H9 (cell line): ENCODE data around the gene EAF1. TPM values are rescaled to one million over a fixed set of nuclear protein-coding genes. Genes with fewer than 3 reads are reported as not detected.

Source experiments
- DNase-seq: peaks from one replicate; pipeline ENCODE4 v3.0.0-alpha.2; 2017
- H2AFZ ChIP-seq: one replicate; pipeline ENCODE4 v1.6.1; 2013; ENCODE audit warnings: mild to moderate bottlenecking, low read length, control low read depth, moderate library complexity
- H2AK5ac ChIP-seq: 2 replicates; pipeline ENCODE4 v1.6.1; 2013; ENCODE audit warnings: low read length, control low read depth, mixed read lengths; ENCODE audit not compliant: insufficient read length
- H2BK120ac ChIP-seq: one replicate; pipeline ENCODE4 v1.6.1; 2013; ENCODE audit warnings: low read depth, mild to moderate bottlenecking, low read length, control low read depth, inconsistent platforms; ENCODE audit not compliant: poor library complexity, severe bottlenecking
- H2BK12ac ChIP-seq: 2 replicates; pipeline ENCODE4 v1.6.1; 2013; ENCODE audit warnings: low read length, control low read depth, mixed read lengths, low read depth; ENCODE audit not compliant: insufficient read length
- H2BK15ac ChIP-seq: 2 replicates; pipeline ENCODE4 v1.6.1; 2013; ENCODE audit warnings: low read depth, low read length, control low read depth
- H2BK20ac ChIP-seq: one replicate; pipeline ENCODE4 v1.6.1; 2013; ENCODE audit warnings: low read depth, mild to moderate bottlenecking, low read length, control low read depth, inconsistent platforms; ENCODE audit not compliant: poor library complexity, severe bottlenecking
- H2BK5ac ChIP-seq: 2 replicates; pipeline ENCODE4 v1.6.1; 2013; ENCODE audit warnings: low read length, control low read depth, mixed read lengths; ENCODE audit not compliant: insufficient read length
- H3K14ac ChIP-seq: 2 replicates; pipeline ENCODE4 v1.6.1; 2013; ENCODE audit warnings: low read length, control low read depth; ENCODE audit not compliant: insufficient read depth
- H3K18ac ChIP-seq: 2 replicates; pipeline ENCODE4 v1.6.1; 2013; ENCODE audit warnings: low read depth, mild to moderate bottlenecking, mixed read lengths, low read length, control low read depth; ENCODE audit not compliant: insufficient read length
- H3K23ac ChIP-seq: 2 replicates; pipeline ENCODE4 v1.6.1; 2013; ENCODE audit warnings: low read length, control low read depth, mixed read lengths, low read depth; ENCODE audit not compliant: insufficient read length
- H3K23me2 ChIP-seq: 2 replicates; pipeline ENCODE4 v1.6.1; 2013; ENCODE audit warnings: low read depth, mild to moderate bottlenecking, mixed read lengths, low read length, control low read depth; ENCODE audit not compliant: insufficient read length, poor library complexity, severe bottlenecking
- H3K27ac ChIP-seq: 2 replicates; pipeline ENCODE4 v1.5.1; 2013; ENCODE audit warnings: low read length, control low read depth, mixed read lengths, low read depth; ENCODE audit not compliant: insufficient read length
- H3K27me3 ChIP-seq: 2 replicates; pipeline ENCODE4 v1.6.1; 2013; ENCODE audit warnings: low read length, control low read depth, inconsistent platforms; ENCODE audit not compliant: insufficient read depth
- H3K4ac ChIP-seq: 2 replicates; pipeline ENCODE4 v1.6.1; 2013; ENCODE audit warnings: low read depth, mild to moderate bottlenecking, control low read depth, inconsistent platforms, low read length, moderate library complexity
- H3K4me1 ChIP-seq: 2 replicates; pipeline ENCODE4 v1.6.1; 2013; ENCODE audit warnings: low read length, control low read depth, inconsistent platforms; ENCODE audit not compliant: insufficient read depth
- H3K4me2 ChIP-seq: 2 replicates; pipeline ENCODE4 v1.6.1; 2013; ENCODE audit warnings: low read length, control low read depth, mixed read lengths; ENCODE audit not compliant: insufficient read length, insufficient read depth
- H3K56ac ChIP-seq: 2 replicates; pipeline ENCODE4 v1.6.1; 2013; ENCODE audit warnings: low read depth, mild to moderate bottlenecking, mixed read lengths, low read length, control low read depth; ENCODE audit not compliant: insufficient read length
- H3K79me1 ChIP-seq: 2 replicates; pipeline ENCODE4 v1.6.1; 2013; ENCODE audit warnings: low read depth, mild to moderate bottlenecking, moderate library complexity, low read length, control low read depth, inconsistent platforms; ENCODE audit not compliant: insufficient read depth, poor library complexity, severe bottlenecking
- H3K79me2 ChIP-seq: 2 replicates; pipeline ENCODE4 v1.6.1; 2013; ENCODE audit warnings: low read length, control low read depth, inconsistent platforms; ENCODE audit not compliant: insufficient read depth
- H3K9ac ChIP-seq: 2 replicates; pipeline ENCODE4 v1.6.1; 2013; ENCODE audit warnings: low read length, control low read depth, mixed read lengths; ENCODE audit not compliant: insufficient read length; ENCODE audit errors: extremely low read depth
- H3K9me3 ChIP-seq: one replicate; pipeline ENCODE4 v1.6.1; 2013; ENCODE audit warnings: low read depth, low read length, inconsistent platforms; ENCODE audit not compliant: control insufficient read depth
- H3T11ph ChIP-seq: one replicate; pipeline ENCODE4 v1.6.1; 2013; ENCODE audit warnings: mild to moderate bottlenecking, low read length, control low read depth, inconsistent platforms
- H4K20me1 ChIP-seq: one replicate; pipeline ENCODE4 v1.6.1; 2013; ENCODE audit not compliant: control insufficient read depth, insufficient read length, insufficient read depth
- H4K5ac ChIP-seq: 2 replicates; pipeline ENCODE4 v1.6.1; 2013; ENCODE audit warnings: low read depth, mild to moderate bottlenecking, mixed read lengths, low read length, control low read depth; ENCODE audit not compliant: insufficient read length
- H4K8ac ChIP-seq: replicated peaks from 2 replicates; pipeline ENCODE4 v1.6.1; 2013; ENCODE audit warnings: low read length, control low read depth, mixed read lengths, low read depth; ENCODE audit not compliant: insufficient read length
- H4K91ac ChIP-seq: 2 replicates; pipeline ENCODE4 v1.6.1; 2013; ENCODE audit warnings: low read depth, mild to moderate bottlenecking, moderate library complexity, mixed read lengths, low read length, control low read depth; ENCODE audit not compliant: insufficient read length
- H3K27ac Mint-ChIP-seq, 3 experiments: 2 replicates in 2 of 3; 3 replicates in 1 of 3; pipeline ENCODE4 v1.8.0; 2020 to 2021; ENCODE audit warnings: mixed read lengths in 3 of 3, mild to moderate bottlenecking in 1 of 3, moderate library complexity in 1 of 3
- H3K27me3 Mint-ChIP-seq: 2 replicates; pipeline ENCODE4 v1.8.0; 2021; ENCODE audit warnings: low read depth, mild to moderate bottlenecking, moderate library complexity, mixed read lengths
- H3K36me3 Mint-ChIP-seq, 3 experiments: 2 replicates in 2 of 3; 3 replicates in 1 of 3; pipeline ENCODE4 v1.8.0; 2020 to 2021; ENCODE audit warnings: low read depth in 3 of 3, mixed read lengths in 3 of 3; ENCODE audit not compliant: insufficient read depth in 1 of 3
- H3K4me1 Mint-ChIP-seq, 2 experiments: 2 replicates each; pipeline ENCODE4 v1.8.0; 2020; ENCODE audit warnings: mixed read lengths in 2 of 2
- H3K4me3 Mint-ChIP-seq, 2 experiments: 2 replicates in 1 of 2; 3 replicates in 1 of 2; pipeline ENCODE4 v1.8.0; 2020 to 2021; ENCODE audit warnings: mild to moderate bottlenecking in 2 of 2, mixed read lengths in 2 of 2, moderate library complexity in 1 of 2
- H3K9me3 Mint-ChIP-seq, 2 experiments: 2 replicates in 1 of 2; 3 replicates in 1 of 2; pipeline ENCODE4 v1.8.0; 2020; ENCODE audit warnings: mild to moderate bottlenecking in 2 of 2, mixed read lengths in 2 of 2, moderate library complexity in 1 of 2
- CTCF ChIP-seq: fragments of 200-600 bp; sonication (generic); conservative IDR thresholded peaks from 3 replicates; pipeline ENCODE4 v1.8.0; 2021; ENCODE audit warnings: antibody characterized with exemption, mild to moderate bottlenecking
- WGBS: extraction: QIAGEN DNeasy Blood & Tissue Kit; methylation state at CpG from one replicate; pipeline ENCODE4 v1.1.7; 2013; ENCODE audit warnings: missing lambda C conversion rate, low lambda C conversion rate, mixed read lengths; ENCODE audit not compliant: insufficient read length; ENCODE audit errors: extremely low coverage; 5-methylcytosine and 5-hydroxymethylcytosine counted together
- total RNA-seq: library from RNA; stranded (reverse); gene quantifications from 2 replicates; pipeline ENCODE4 v1.2.1, GENCODE V29; 2021

The EAF1 gene
- total RNA-seq, 1 experiment from 2014 or later: 34.3 TPM

- Histone ChIP-seq H3K9ac (no peak overlapping the region), H3T11ph (no peak overlapping the region), H2AK5ac (no peak overlapping the region), H3K14ac (no peak overlapping the region), H2BK120ac (no peak overlapping the region), H2AFZ (no peak overlapping the region), H3K27ac (no peak overlapping the region), H3K9me3 (no peaks in the 10 kb centered on the region), H2BK12ac (no peak overlapping the region), H3K4me2 (no peak overlapping the region), H4K8ac (no peak overlapping the region), H3K27me3 (no peaks in the 10 kb centered on the region), H2BK20ac (no peak overlapping the region), H3K79me1 (no peaks in the 10 kb centered on the region), H4K91ac (no peak overlapping the region), H3K23me2 (no peaks in the 10 kb centered on the region), H3K56ac (no peak overlapping the region), H3K18ac (no peak overlapping the region), H3K4ac (no peak overlapping the region), H3K4me1 (no peaks in the 10 kb centered on the region), H3K23ac (no peak overlapping the region), H4K20me1 (no peaks in the 10 kb centered on the region), H4K5ac (no peak overlapping the region), H3K79me2 (no peaks in the 10 kb centered on the region), H2BK15ac (no peak overlapping the region), H2BK5ac (no peak overlapping the region)
- DNase-seq: no peak
- Mint-ChIP-seq H3K9me3 (no peaks in the 10 kb centered on the region), H3K4me3 (no peak overlapping the region), H3K27ac (no peak overlapping the region), H3K36me3 (no peaks in the 10 kb centered on the region), H3K27me3 (no peaks in the 10 kb centered on the region; the same call in 1 of the 2 replicates), H3K4me1 (no peaks in the 10 kb centered on the region)
- no peak for TF ChIP-seq CTCF
- WGBS: no CpG with 5 or more reads among the region's 11 CpGs
These were observed 40.1 kb downstream of the EAF1 start for GRCh38 chr3:15467227-15468181.
